Liver (tissue), 9 donors: ENCODE measurements around the gene ST6GALNAC3. TPM values are rescaled to one million over a fixed set of nuclear protein-coding genes. Genes with fewer than 3 reads are reported as not detected.

ENCODE experiments used
- DNase-seq: peaks from one replicate; pipeline ENCODE4 v3.0.0-alpha.2; 2017; ENCODE audit warnings: low spot score
- H3K27ac ChIP-seq, 2 donors: one replicate each; pipeline ENCODE4 v1.7.0; 2013; ENCODE audit warnings: inconsistent platforms in 2 of 2, low read length in 2 of 2, control low read depth in 1 of 2, low read depth in 1 of 2, mild to moderate bottlenecking in 1 of 2
- H3K27me3 ChIP-seq, 4 donors: one replicate each; pipeline versions ENCODE4 v1.6.1 to v1.7.0; 2013; ENCODE audit warnings: low read length in 3 of 4, inconsistent platforms in 1 of 4, mild to moderate bottlenecking in 1 of 4, moderate library complexity in 1 of 4; ENCODE audit not compliant: control insufficient read depth in 4 of 4, insufficient read depth in 4 of 4
- H3K36me3 ChIP-seq, 4 donors: one replicate each; pipeline versions ENCODE4 v1.6.1 to v1.7.0; 2013; ENCODE audit warnings: low read length in 3 of 4, mild to moderate bottlenecking in 3 of 4, low read depth in 1 of 4, moderate library complexity in 1 of 4; ENCODE audit not compliant: control insufficient read depth in 4 of 4, insufficient read depth in 3 of 4
- H3K4me1 ChIP-seq, 4 donors: one replicate each; pipeline versions ENCODE4 v1.6.1 to v1.7.0; 2013; ENCODE audit warnings: low read length in 3 of 4, mild to moderate bottlenecking in 3 of 4, moderate library complexity in 1 of 4; ENCODE audit not compliant: control insufficient read depth in 4 of 4, insufficient read depth in 4 of 4
- H3K4me3 ChIP-seq, 3 donors: one replicate each; pipeline versions ENCODE4 v1.6.1 to v1.7.0; 2013; ENCODE audit warnings: low read length in 3 of 3, control low read depth in 1 of 3, low read depth in 1 of 3, mild to moderate bottlenecking in 1 of 3
- H3K9ac ChIP-seq, 2 donors: one replicate each; pipeline ENCODE4 v1.7.0; 2013; ENCODE audit warnings: low read length in 2 of 2, mild to moderate bottlenecking in 2 of 2, moderate library complexity in 2 of 2, control low read depth in 1 of 2, low read depth in 1 of 2
- H3K9me3 ChIP-seq, 4 donors: one replicate each; pipeline versions ENCODE4 v1.6.1 to v1.7.0; 2013; ENCODE audit warnings: low read length in 3 of 4; ENCODE audit not compliant: control insufficient read depth in 4 of 4
- EGR1 ChIP-seq, 2 donors: IDR thresholded peaks; 2 replicates each; pipeline ENCODE4 v1.6.1; 2016 to 2018; ENCODE audit warnings: antibody characterized with exemption in 2 of 2, low read depth in 2 of 2
- FOXA2 ChIP-seq: IDR thresholded peaks from 2 replicates; pipeline ENCODE4 v1.6.1; 2016; ENCODE audit warnings: antibody characterized with exemption
- HNF4A ChIP-seq, 2 donors: conservative IDR thresholded peaks; 2 replicates each; pipeline ENCODE4 v1.6.1; 2016; ENCODE audit warnings: antibody characterized with exemption in 2 of 2, mild to moderate bottlenecking in 2 of 2
- HNF4G ChIP-seq: IDR thresholded peaks from 2 replicates; pipeline ENCODE4 v1.6.1; 2016; ENCODE audit warnings: antibody characterized with exemption
- JUND ChIP-seq, 2 donors: IDR thresholded peaks; 2 replicates each; pipeline ENCODE4 v1.6.1; 2016; ENCODE audit warnings: antibody characterized with exemption in 2 of 2
- NR2F2 ChIP-seq: IDR thresholded peaks from 2 replicates; pipeline ENCODE4 v1.6.1; 2016; ENCODE audit warnings: antibody characterized with exemption
- RAD21 ChIP-seq, 2 donors: IDR thresholded peaks; 2 replicates each; pipeline ENCODE4 v1.6.1; 2016; ENCODE audit warnings: antibody characterized with exemption in 2 of 2, mild to moderate bottlenecking in 2 of 2
- REST ChIP-seq: IDR thresholded peaks from 2 replicates; pipeline ENCODE4 v1.6.1; 2016; ENCODE audit warnings: antibody characterized with exemption, mild to moderate bottlenecking
- RXRA ChIP-seq, 2 donors: IDR thresholded peaks; 2 replicates each; pipeline ENCODE4 v1.6.1; 2017 to 2018; ENCODE audit warnings: antibody characterized with exemption in 2 of 2, mild to moderate bottlenecking in 1 of 2
- SP1 ChIP-seq: IDR thresholded peaks from 2 replicates; pipeline ENCODE4 v1.6.1; 2018; ENCODE audit warnings: antibody characterized with exemption, mild to moderate bottlenecking
- TAF1 ChIP-seq: conservative IDR thresholded peaks from 2 replicates; pipeline ENCODE4 v1.6.1; 2016; ENCODE audit warnings: antibody characterized with exemption, mild to moderate bottlenecking
- YY1 ChIP-seq: IDR thresholded peaks from 2 replicates; pipeline ENCODE4 v1.6.1; 2016; ENCODE audit warnings: antibody characterized with exemption, mild to moderate bottlenecking
- ZBTB33 ChIP-seq: IDR thresholded peaks from 2 replicates; pipeline ENCODE4 v1.6.1; 2016; ENCODE audit warnings: antibody characterized with exemption
- WGBS: extraction: QIAGEN DNeasy Blood & Tissue Kit; methylation state at CpG from one replicate; pipeline ENCODE4 v1.1.7; 2013; 5-methylcytosine and 5-hydroxymethylcytosine counted together
- polyA plus RNA-seq, 2 donors: library from polyadenylated mRNA; stranded (reverse) in 1 of 2; unstranded in 1 of 2; fragments of 200-250 nt in 1 of 2; fragments of >200 nt in 1 of 2; fragmentation: Nextera tagmentation in 1 of 2; extraction: Ambion mirVana in 1 of 2; gene quantifications; one replicate each; pipeline versions ENCODE4 v1.2.1 to v1.2.3, GENCODE V29; 2013 to 2015
- total RNA-seq, 2 donors: library from RNA; depleted of rRNA; stranded (reverse); fragments of >200 nt; gene quantifications; one replicate each; pipeline ENCODE4 v1.2.3, GENCODE V29; 2014
- TF ChIP-seq, protein P1 (sequence below): IDR thresholded peaks from 2 replicates; pipeline ENCODE4 v1.6.1; 2016; ENCODE audit warnings: antibody characterized with exemption
- TF ChIP-seq, protein P2 (sequence below): fragments of 150-350 bp; IDR thresholded peaks from 2 replicates; pipeline ENCODE4 v1.5.1; 2017; ENCODE audit warnings: improper control_type of control experiment, low read depth, low read length; ENCODE audit not compliant: missing input control
- TF ChIP-seq, protein P3 (sequence below): IDR thresholded peaks from 2 replicates; pipeline ENCODE4 v1.6.1; 2016; ENCODE audit warnings: antibody characterized with exemption
- donor health status: healthy.
- donor health status: healthy.
- donor health status: healthy.
- donor health status: healthy.
- donor health status: healthy.

ST6GALNAC3 gene
- total and polyA plus RNA-seq, 4 donors = 1.2 to 5.0 (median 3.2) TPM

- H3K27me3 ChIP-seq = no peaks in the 10 kb centered on the region
- no peak for DNase-seq
- no peak overlapping the region for H3K4me3 ChIP-seq
- no peak overlapping the region for H3K9ac ChIP-seq
- no peaks in the 10 kb centered on the region for H3K4me1 ChIP-seq
- H3K27ac ChIP-seq = no peak overlapping the region
- WGBS = 90% methylated on average over 2 of the region's 2 CpGs
- H3K9me3 ChIP-seq = no peaks in the 10 kb centered on the region
- no peaks in the 10 kb centered on the region for H3K36me3 ChIP-seq
- TF ChIP-seq, protein P1, sequence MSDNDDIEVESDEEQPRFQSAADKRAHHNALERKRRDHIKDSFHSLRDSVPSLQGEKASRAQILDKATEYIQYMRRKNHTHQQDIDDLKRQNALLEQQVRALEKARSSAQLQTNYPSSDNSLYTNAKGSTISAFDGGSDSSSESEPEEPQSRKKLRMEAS = no peak
- TF ChIP-seq, protein P2, sequence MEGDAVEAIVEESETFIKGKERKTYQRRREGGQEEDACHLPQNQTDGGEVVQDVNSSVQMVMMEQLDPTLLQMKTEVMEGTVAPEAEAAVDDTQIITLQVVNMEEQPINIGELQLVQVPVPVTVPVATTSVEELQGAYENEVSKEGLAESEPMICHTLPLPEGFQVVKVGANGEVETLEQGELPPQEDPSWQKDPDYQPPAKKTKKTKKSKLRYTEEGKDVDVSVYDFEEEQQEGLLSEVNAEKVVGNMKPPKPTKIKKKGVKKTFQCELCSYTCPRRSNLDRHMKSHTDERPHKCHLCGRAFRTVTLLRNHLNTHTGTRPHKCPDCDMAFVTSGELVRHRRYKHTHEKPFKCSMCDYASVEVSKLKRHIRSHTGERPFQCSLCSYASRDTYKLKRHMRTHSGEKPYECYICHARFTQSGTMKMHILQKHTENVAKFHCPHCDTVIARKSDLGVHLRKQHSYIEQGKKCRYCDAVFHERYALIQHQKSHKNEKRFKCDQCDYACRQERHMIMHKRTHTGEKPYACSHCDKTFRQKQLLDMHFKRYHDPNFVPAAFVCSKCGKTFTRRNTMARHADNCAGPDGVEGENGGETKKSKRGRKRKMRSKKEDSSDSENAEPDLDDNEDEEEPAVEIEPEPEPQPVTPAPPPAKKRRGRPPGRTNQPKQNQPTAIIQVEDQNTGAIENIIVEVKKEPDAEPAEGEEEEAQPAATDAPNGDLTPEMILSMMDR = no peak
- TF ChIP-seq, protein P3, sequence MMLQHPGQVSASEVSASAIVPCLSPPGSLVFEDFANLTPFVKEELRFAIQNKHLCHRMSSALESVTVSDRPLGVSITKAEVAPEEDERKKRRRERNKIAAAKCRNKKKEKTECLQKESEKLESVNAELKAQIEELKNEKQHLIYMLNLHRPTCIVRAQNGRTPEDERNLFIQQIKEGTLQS = no peak
- TF ChIP-seq YY1 (no peak), SP1 (no peak), TAF1 (no peak), HNF4G (no peak), RAD21 (IDR thresholded peaks at IDR 0.05) (no peak), ZBTB33 (no peak), REST (no peak)
Measured at GRCh38 chr1:76144247-76144646, 69.7 kb downstream of the ST6GALNAC3 start.

- no peaks in the 10 kb centered on the region for H3K4me1 ChIP-seq
- H3K9ac ChIP-seq = no peak overlapping the region
- no peak for DNase-seq
- H3K27me3 ChIP-seq = no peaks in the 10 kb centered on the region
- no peak overlapping the region for H3K4me3 ChIP-seq
- WGBS = 74% methylated on average over 6 of the region's 6 CpGs
- H3K36me3 ChIP-seq = no peaks in the 10 kb centered on the region
- no peaks in the 10 kb centered on the region for H3K9me3 ChIP-seq
- no peak overlapping the region for H3K27ac ChIP-seq
- TF ChIP-seq JUND (IDR thresholded peaks at IDR 0.05) (no peak), TAF1 (no peak), SP1 (no peak), EGR1 (IDR thresholded peaks at IDR 0.05; ENCODE audit: low read depth in 2 of 2) (no peak), HNF4G (no peak), NR2F2 (no peak), RAD21 (IDR thresholded peaks at IDR 0.05) (no peak), FOXA2 (no peak), HNF4A (conservative IDR thresholded peaks at IDR 0.05) (no peak), ZBTB33 (no peak), YY1 (no peak), RXRA (IDR thresholded peaks at IDR 0.05) (no peak)
- TF ChIP-seq, protein P1 = no peak
- TF ChIP-seq, protein P2 = no peak
Measured at GRCh38 chr1:76145332-76145731, 70.8 kb downstream of the ST6GALNAC3 start.
